Stromal cell of bone marrow (primary cell): ENCODE results near the gene OBI1.
"Not testable (repeated sequence)": the region's sequence is repeated elsewhere in the genome, so short reads cannot be mapped to it uniquely, and the experiment has no call there.

Experiments used
- DNase-seq: peaks from one replicate; pipeline ENCODE4 v3.0.0-alpha.2; 2012; ENCODE audit warnings: low read depth

The OBI1 gene

GRCh38 chr13:78647109-78647678 is 11.8 kb downstream of the OBI1 start:
- DNase-seq = not testable (repeated sequence)

DNA sequence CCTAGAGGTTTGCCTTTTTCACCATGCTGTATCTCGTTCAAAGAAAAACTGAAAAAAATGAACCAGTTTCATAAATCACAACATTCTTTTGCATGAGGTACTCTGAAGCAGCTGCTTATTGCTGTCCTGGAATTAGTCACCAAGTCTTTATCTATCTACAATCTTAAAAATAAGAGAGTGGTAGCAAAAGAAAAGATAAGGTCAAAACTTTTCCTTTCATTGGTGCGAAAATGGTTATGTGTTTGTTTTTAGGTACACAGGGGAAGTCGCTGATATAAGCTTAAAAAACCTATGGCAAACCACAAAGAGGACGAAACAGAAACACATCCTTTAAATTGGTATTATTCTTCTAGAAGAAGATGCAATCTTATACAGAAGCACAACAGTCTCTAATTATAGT is 20.7 kb downstream of the OBI1 start:
- no peak for DNase-seq

GRCh38 chr13:78636495-78636894 is 22.5 kb downstream of the OBI1 start:
- no peak for DNase-seq

DNA sequence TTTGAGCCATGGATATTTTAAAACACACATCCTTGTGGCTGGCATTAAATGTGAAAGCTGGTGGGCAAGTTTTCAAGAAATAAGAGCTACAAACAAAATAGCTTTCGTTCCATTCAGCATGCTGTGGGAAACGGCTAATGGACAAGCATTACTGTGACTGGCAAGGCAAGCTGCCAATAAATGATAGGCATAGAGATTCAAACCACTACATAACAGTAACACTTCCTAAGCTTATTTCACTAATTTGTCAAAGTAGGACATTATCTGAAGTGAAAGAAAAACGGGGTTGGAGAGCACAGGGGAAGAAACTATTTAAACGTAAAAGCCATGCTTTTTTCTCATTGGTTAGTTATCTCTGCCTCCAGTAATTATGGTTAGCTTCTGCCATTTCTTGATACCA is 26.0 kb downstream of the OBI1 start:
- DNase-seq = no peak

GRCh38 chr13:78631077-78631476 is 27.9 kb downstream of the OBI1 start:
- no peak for DNase-seq

- no peak for DNase-seq
These were observed 28.4 kb downstream of the OBI1 start for GRCh38 chr13:78630511-78630910.

GRCh38 chr13:78625384-78625783 is 33.6 kb downstream of the OBI1 start:
- no peak for DNase-seq

DNA sequence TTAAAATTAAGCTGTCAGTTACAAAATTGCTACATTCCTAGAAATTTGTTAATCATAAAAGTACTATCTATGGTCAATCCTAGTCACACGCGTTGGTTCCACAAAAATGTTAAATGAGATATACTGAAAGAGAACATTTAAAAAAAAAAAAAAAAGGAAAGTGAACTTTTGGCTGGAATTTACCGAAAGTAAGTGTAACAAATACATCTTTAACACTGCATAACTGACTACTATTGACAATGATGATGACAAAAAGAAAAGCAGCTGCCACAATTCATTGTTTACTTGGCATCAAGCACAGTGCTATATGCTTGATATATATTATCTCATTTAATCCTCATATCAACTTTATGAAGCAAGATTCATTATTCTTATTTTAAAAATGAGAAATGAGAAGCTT is 35.8 kb downstream of the OBI1 start:
- no peak for DNase-seq

DNA sequence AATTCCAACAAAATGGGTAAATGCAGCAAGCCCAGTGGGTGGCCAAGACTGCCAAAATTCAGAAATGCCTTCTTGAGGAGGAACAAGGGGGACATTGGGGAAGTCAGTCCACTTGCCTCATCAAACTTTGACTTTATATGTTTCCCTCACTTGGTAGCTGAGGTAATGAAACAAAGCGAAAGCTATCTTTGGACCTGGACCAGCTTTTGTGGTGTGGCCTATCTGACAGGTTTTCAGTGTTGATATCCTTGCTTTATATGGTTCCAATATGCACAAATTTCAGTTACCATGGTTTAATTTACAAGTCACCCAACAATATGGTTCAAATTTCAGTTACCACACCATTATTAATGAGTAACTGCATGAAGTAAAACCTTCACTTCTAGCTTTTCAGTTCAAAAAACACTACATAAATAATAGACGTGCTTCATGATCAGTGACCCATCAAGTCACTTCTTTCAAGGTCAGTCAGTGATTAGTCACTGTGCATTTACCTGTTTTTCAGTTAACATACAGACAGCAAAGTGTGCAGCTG is 38.0 kb downstream of the OBI1 start:
- DNase-seq = no peak

- no peak for DNase-seq
These were observed 40.5 kb downstream of the OBI1 start for GRCh38 chr13:78618411-78618810.

DNA sequence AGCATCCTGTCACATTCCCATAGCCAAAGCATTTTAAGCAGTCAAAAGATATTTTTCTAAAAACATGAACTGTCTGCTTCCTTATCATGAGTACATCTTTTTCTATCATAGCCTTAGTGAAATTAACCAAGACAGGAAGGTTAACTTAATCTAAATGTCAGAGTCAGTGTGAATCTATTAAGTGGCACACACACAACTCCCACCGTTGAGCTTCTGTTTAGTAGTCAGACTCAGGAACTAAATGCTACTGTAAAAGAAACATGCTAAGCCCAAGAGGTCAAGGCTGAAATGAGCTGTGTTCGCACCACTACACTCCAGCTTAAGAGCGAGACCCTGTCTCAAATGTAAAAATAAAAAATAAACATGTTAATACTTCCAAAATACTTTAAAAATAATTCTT is 47.9 kb downstream of the OBI1 start:
- no peak for DNase-seq

DNA sequence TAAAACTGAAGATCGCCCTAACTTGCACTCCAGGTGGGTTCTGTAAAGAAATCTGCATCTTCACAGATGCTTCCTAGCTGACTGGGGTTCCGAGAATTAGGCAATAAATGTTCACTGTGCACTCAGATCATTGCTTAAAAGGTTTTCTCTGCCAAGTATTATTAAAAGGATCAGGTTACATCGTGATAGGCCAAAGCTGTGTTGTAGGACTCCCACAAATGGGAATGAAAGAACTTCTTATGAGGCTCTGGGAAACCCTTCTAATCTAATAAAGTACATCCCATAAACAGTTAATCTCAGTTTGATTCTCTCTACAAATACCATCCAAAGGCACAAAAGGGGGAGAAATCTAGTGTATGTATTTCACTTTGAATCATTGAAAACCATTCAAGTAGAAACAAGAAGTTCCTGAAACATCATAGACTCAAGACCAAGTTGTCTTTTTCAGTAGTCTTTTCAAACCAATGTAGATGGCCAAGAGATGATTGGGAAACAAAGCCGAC is 48.5 kb downstream of the OBI1 start:
- DNase-seq = no peak

GRCh38 chr13:78609464-78610205 is 49.3 kb downstream of the OBI1 start:
- no peak for DNase-seq

DNA sequence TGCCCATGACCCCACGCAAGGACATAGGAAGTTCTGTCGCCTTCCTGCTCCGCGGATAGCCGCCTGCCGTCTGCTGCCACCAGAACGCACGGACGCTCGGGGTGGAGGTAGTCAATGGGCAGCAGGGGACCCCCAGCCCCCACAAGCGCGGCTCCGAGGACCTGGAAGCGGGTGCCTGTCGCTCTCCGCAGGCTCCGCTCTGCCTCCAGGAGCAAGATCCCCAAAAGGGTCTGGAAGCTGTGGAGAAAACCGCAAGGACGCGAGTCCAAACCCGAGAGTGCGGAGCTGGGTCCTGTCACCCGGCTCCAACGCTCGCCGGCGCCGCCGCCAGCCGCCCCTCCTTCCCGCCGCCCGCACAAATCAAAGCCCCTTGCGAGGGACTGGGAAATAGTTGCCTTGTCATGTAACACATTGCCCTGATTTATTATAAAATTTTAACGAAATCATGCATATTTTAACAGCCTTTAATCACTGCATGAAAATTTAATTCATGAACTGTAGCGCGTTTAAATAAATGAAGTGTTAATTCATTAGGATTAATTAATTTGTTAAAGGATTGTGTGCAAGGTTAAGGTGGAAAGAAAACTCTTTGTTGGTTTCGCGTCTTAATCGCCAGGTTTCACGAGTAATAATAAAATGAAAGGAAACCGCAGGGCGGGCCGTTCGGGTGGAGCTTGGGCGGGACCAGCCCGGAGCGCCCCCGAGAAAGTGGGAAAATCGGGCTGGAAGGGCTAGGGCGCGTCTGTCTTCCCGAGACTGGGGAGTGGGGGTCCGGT is 50.1 kb downstream of the OBI1 start:
- no peak for DNase-seq

GRCh38 chr13:78608252-78608687 is 50.7 kb downstream of the OBI1 start:
- DNase-seq = no peak

- no peak for DNase-seq
These were observed 51.3 kb downstream of the OBI1 start for GRCh38 chr13:78607409-78608251.

GRCh38 chr13:78606471-78607408 is 52.2 kb downstream of the OBI1 start:
- DNase-seq = no peak

GRCh38 chr13:78604782-78605611 is 54.0 kb downstream of the OBI1 start:
- DNase-seq = no peak

GRCh38 chr13:78603240-78603957 is 55.6 kb downstream of the OBI1 start, which contains the start of gene POU4F1:
Gene POU4F1 (minus strand): TSS chr13:78603552. CDS start chr13:78603326, 226 bp downstream.
- DNase-seq = no peak
